ENCODE measurements around the gene RBM28.

RBM28 gene

DNA sequence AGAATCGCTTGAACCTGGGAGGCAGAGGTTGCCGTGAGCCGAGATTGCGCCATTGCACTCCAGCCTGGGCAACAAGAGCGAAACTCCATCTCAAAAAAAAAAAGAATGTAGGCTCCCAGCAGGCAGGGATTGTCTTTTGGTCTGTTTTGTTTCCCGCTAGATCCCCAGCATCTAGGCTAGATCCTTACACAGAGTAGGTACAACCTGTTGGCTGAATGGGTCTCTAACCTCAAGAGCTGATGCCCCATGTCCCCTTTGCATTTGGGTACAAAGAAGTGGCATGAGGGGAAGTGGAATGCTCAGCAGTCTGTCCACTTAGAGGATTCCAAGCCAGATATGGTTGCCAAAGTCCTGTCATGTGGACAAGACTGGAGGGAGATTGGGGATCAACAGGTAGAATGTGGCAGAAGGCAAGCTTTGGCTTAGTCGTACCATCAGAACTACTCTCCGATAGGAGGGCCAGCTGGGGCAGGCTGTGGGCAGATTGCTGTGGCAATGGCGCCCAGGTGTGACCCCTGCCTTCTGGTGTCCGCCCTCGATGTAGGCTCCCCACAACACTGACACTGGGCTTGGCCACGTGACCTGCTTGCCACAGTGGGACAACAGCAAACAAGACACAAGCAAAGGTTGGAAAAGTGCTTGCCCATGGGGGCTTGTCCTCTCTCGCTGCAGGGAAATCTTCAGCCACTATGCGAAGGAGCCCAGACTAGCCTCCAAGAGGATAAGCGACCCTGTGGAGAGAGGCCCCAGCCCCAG is 81.3 kb downstream of the RBM28 start:
- no peak for DNase-seq (ENCODE audit: low read depth)

DNA sequence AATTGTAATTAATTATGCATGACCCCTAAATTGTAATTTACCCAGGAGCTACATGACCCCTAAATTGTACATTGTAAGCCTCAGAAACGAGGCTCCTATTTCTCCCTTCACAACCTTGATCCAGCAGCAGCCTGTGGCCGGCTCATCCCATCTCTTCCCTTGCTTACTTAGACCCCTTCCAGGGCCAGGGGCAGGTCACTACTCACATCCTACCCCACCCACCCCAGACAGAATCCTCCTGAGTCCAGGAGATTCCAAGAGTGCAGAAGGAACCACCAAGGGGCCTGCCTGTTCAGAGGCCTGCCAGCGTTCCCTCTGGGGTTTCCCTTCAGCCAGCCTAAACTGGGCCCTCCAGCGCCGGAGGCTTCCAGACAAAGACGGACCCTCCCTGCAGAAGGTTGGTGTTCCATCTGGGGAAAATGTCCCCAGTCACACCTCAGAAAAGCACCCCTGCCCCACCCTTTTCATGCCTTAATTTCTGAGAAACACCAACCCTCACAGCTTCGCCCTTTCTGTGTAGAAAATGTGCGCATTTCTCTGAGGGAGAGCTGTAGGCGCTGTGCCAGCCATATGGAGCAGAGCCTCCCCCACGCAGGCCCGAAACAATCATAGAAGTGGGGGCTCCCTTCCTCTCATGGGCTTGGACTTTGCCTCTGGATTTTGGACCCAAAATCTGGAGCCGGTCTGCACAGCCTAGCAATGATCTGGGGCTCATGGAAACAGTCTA is 83.5 kb downstream of the RBM28 start:
- no peak for DNase-seq (ENCODE audit: low read depth)

DNA sequence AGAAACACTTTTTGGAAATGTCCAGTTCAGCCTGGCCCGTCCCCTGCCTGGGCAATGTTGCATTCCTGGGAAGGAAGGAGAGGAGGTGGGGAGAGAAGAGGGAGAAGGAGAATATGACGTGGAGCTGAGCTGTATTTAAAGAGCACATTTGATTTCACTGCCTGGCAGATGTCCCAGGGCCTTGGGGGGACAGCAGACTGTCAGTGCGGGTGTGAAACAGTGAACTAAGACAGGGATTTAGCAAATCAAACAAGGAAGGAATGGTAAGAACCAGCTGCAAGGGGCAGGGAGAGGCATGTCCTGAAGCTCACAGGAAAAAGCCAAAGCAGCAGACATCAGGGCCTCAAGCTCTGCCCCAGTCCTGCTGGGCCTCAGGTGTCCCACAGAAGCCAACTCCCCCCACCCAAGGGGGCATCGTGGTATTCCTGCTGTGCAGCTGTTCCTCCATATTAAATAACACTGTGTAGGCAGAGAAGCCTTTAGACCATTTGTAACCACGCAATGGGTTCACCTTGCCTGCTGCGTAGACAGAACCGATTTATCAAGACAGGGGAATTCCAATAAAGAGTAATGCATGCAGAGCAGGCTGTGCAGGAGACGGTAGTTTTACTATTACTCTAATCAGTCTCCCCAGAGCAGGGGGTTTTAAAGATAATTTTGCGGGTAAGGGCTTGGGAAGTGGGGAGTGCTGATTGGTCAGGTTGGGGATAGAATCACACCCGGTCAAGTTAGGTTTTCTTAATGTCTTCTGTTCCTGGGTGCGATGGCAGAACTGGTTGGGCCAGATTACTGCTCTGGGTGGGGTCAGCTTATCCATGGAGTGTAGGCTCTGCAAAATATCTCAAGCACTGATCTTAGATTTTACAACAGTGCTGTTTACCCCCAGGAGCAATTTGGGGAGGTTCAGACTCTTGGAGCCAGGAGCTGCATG is 84.3 kb downstream of the RBM28 start:
- no peak for DNase-seq (ENCODE audit: low read depth)

DNA sequence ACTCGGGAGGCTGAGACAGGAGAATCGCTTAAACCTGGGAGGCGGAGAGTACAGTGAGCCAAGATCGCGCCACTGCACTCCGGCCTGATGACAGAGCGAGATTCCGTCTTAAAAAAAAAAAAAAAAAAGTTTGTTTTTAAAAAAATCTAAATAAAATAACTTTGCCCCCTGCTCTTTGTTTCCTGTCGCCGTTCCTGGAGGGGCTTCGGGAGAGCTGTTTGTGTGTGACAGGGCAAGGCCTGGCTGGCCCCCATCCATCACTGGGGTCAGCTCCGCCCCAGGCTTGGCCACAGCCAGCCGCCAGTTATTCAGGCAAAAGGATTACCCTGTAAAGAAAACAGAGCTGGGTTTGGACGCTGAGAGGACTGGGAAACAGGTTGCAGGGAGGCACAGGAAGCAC is 86.2 kb downstream of the RBM28 start:
- DNase-seq (ENCODE audit: low read depth): no peak

DNA sequence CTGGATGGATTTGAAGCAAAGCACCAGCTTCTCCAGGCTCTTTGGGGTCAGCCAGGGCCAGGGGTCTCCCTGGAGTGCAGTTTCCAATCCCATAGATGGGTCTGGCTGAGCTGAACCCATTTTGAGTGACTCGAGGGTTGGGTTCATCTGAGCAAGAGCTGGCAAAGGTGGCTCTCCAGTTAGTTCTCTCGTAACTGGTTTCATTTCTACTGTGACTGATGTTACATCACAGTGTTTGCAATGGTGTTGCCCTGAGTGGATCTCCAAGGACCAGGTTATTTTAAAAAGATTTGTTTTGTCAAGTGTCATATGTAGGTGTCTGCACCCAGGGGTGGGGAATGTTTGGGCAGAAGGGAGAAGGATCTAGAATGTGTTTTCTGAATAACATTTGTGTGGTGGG is 88.4 kb downstream of the RBM28 start:
- no peak for DNase-seq (ENCODE audit: low read depth)

DNA sequence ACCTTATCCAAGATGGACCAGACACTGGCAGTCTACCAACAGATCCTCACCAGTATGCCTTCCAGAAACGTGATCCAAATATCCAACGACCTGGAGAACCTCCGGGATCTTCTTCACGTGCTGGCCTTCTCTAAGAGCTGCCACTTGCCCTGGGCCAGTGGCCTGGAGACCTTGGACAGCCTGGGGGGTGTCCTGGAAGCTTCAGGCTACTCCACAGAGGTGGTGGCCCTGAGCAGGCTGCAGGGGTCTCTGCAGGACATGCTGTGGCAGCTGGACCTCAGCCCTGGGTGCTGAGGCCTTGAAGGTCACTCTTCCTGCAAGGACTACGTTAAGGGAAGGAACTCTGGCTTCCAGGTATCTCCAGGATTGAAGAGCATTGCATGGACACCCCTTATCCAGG is 89.2 kb downstream of the RBM28 start:
- DNase-seq (ENCODE audit: low read depth): no peak

DNA sequence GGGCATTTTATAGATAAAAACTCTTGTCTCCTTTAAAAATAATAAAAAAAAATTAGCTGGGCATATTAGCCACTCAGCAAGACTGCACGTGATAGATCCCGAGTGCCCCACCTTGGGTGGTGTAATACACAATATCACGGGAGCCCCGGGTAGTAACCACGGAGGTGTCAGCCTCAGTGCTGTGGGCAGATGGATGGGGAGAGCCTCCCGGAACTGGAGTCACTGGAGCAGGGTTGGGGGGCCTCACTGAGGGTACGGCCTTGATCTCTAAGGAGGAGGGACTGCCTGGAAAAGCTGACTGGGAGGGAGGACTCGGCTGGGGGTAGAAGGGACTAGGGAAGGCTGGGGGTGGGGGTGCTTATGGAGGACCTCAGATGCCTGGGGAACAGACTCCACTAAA is 90.0 kb downstream of the RBM28 start:
- no peak for DNase-seq (ENCODE audit: low read depth)

DNA sequence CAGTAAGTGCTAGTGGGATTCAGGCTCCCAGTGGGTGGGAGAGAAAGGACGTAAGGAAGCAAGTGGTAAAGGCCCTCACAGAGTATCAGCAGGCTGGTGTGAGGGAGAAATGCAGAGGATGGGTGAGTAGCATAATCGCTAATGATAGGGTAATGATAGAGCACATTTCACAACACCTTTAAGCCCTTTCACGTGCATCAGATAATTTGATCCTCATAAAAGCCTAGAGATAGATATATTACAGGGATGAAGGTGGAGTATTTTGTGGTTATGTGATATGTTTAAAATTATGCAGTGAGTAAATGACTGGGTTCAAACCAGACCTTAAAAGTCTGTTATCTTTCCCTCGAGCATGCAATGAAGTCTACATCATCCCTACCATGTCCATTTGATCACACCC is 92.4 kb downstream of the RBM28 start:
- DNase-seq (ENCODE audit: low read depth): no peak
